H1 (cell line): ENCODE measurements around the gene NBDY. TPM values are rescaled to one million over a fixed set of nuclear protein-coding genes. Genes with fewer than 3 reads are reported as not detected.

Experiments used
- CTCF ChIA-PET: fragments of 300-600 bp; sonication (Branson Sonifier 250); formaldehyde crosslinking; loops from one replicate; lab custom pipeline; 2021; ENCODE audit not compliant: partially characterized antibody; lab: Charles Lee
- POLR2A ChIA-PET: fragments of 300-600 bp; sonication (Branson Sonifier 250); formaldehyde crosslinking; loops from one replicate; lab custom pipeline; 2021; ENCODE audit warnings: inconsistent platforms; ENCODE audit not compliant: partially characterized antibody; lab: Charles Lee
- DNase-seq, 2 experiments: peaks; one replicate each; pipeline versions ENCODE4 v3.0.0 to v3.0.0-alpha.2; 2010 to 2022; ENCODE audit warnings: low spot score in 2 of 2, low read depth in 1 of 2, mixed read lengths in 1 of 2
- FAIRE-seq: peaks from 2 replicates; lab custom pipeline; 2011; peaks lifted over from hg19 to GRCh38; lab: Jason Lieb, UNC
- H2AFZ ChIP-seq: 2 replicates; pipeline ENCODE4 v1.8.1; 2012; ENCODE audit warnings: low read length, inconsistent platforms
- H2AK5ac ChIP-seq: 2 replicates; pipeline ENCODE4 v1.6.1; 2013; ENCODE audit warnings: low read depth, low read length
- H2BK120ac ChIP-seq: replicated peaks from 2 replicates; pipeline ENCODE3; 2013; ENCODE audit warnings: low read depth, low read length, inconsistent platforms
- H2BK12ac ChIP-seq: 2 replicates; pipeline ENCODE4 v1.6.1; 2013; ENCODE audit warnings: low read depth, low read length
- H2BK15ac ChIP-seq: 2 replicates; pipeline ENCODE4 v1.6.1; 2013; ENCODE audit warnings: low read length
- H2BK20ac ChIP-seq: 2 replicates; pipeline ENCODE4 v1.6.1; 2013; ENCODE audit warnings: low read length
- H2BK5ac ChIP-seq: 2 replicates; pipeline ENCODE4 v1.6.1; 2013; ENCODE audit warnings: low read depth, low read length
- H3K14ac ChIP-seq: 2 replicates; pipeline ENCODE4 v1.6.1; 2013; ENCODE audit warnings: inconsistent platforms; ENCODE audit not compliant: insufficient read length
- H3K18ac ChIP-seq: 2 replicates; pipeline ENCODE4 v1.6.1; 2013; ENCODE audit warnings: low read length; ENCODE audit errors: extremely low read depth
- H3K23ac ChIP-seq: 2 replicates; pipeline ENCODE4 v1.6.1; 2013; ENCODE audit warnings: inconsistent platforms; ENCODE audit not compliant: insufficient read length
- H3K23me2 ChIP-seq: 2 replicates; pipeline ENCODE4 v1.6.1; 2013; ENCODE audit warnings: low read depth, low read length
- H3K27ac ChIP-seq: 2 replicates; pipeline ENCODE4 v1.6.1; 2011; ENCODE audit warnings: low read depth, low read length, inconsistent platforms
- H3K27me3 ChIP-seq, 4 experiments: replicated peaks in 1 of 4; 1 replicate in 1 of 4; 2 replicates in 3 of 4; pipeline versions ENCODE4 v1.6.1 to v1.8.1; 2011 to 2013; ENCODE audit warnings: low read length in 3 of 4, mild to moderate bottlenecking in 3 of 4, inconsistent platforms in 2 of 4, mixed read lengths in 2 of 4, moderate library complexity in 1 of 4; ENCODE audit not compliant: control insufficient read depth in 3 of 4, insufficient read depth in 3 of 4; ENCODE audit errors: extremely low read depth in 1 of 4
- H3K36me3 ChIP-seq, 4 experiments: 2 replicates each; pipeline versions ENCODE4 v1.6.1 to v1.8.1; 2011 to 2013; ENCODE audit warnings: mild to moderate bottlenecking in 4 of 4, low read length in 3 of 4, moderate library complexity in 2 of 4, control low read depth in 1 of 4, inconsistent platforms in 1 of 4; ENCODE audit not compliant: insufficient read depth in 4 of 4, control insufficient read depth in 2 of 4
- H3K4ac ChIP-seq: replicated peaks from 2 replicates; pipeline ENCODE3; 2013; ENCODE audit warnings: low read length, low read depth, mixed read lengths, inconsistent platforms; ENCODE audit not compliant: insufficient read length
- H3K4me1 ChIP-seq, 4 experiments: replicated peaks in 1 of 4; 1 replicate in 1 of 4; 2 replicates in 3 of 4; pipeline versions ENCODE4 v1.6.1 to v1.8.1; 2011 to 2013; ENCODE audit warnings: low read length in 3 of 4, inconsistent platforms in 2 of 4, mixed read lengths in 1 of 4; ENCODE audit not compliant: insufficient read depth in 4 of 4, control insufficient read depth in 3 of 4
- H3K4me2 ChIP-seq, 2 experiments: 2 replicates each; pipeline versions ENCODE4 v1.6.1 to v1.8.1; 2011 to 2013; ENCODE audit warnings: low read depth in 2 of 2, low read length in 2 of 2, control low read depth in 1 of 2, inconsistent platforms in 1 of 2, mild to moderate bottlenecking in 1 of 2; ENCODE audit not compliant: insufficient read depth in 1 of 2
- H3K4me3 ChIP-seq, 4 experiments: fragments of 200-600, 300-600 bp in 1 of 4; sonication (generic), shearing (Covaris generic), sonication (Bioruptor Twin) in 1 of 4; 2 replicates each; pipeline versions ENCODE4 v1.5.1 to v1.8.1; 2011 to 2016; ENCODE audit warnings: low read length in 4 of 4, low read depth in 3 of 4, control low read depth in 2 of 4, inconsistent platforms in 2 of 4, mild to moderate bottlenecking in 2 of 4, mixed read lengths in 1 of 4, moderate library complexity in 1 of 4; ENCODE audit not compliant: insufficient read depth in 2 of 4; ENCODE audit errors: extremely low read depth in 1 of 4
- H3K56ac ChIP-seq: replicated peaks from 2 replicates; pipeline ENCODE3; 2013; ENCODE audit warnings: low read depth, mild to moderate bottlenecking, mixed read lengths, low read length, inconsistent platforms; ENCODE audit not compliant: insufficient read length
- H3K79me1 ChIP-seq: 2 replicates; pipeline ENCODE4 v1.6.1; 2013; ENCODE audit warnings: low read depth, low read length, control low read depth
- H3K79me2 ChIP-seq, 2 experiments: 2 replicates each; pipeline versions ENCODE4 v1.6.1 to v1.8.1; 2012 to 2013; ENCODE audit warnings: low read length in 2 of 2, mild to moderate bottlenecking in 2 of 2, inconsistent platforms in 1 of 2; ENCODE audit not compliant: insufficient read depth in 2 of 2, control insufficient read depth in 1 of 2
- H3K9ac ChIP-seq, 4 experiments: replicated peaks in 1 of 4; 1 replicate in 1 of 4; 2 replicates in 3 of 4; pipeline versions ENCODE4 v1.6.1 to v1.8.1; 2011 to 2013; ENCODE audit warnings: low read depth in 3 of 4, low read length in 3 of 4, control low read depth in 2 of 4, mild to moderate bottlenecking in 2 of 4, moderate library complexity in 2 of 4, inconsistent platforms in 1 of 4; ENCODE audit errors: extremely low read depth in 1 of 4
- H3K9me3 ChIP-seq, 2 experiments: 2 replicates each; pipeline versions ENCODE4 v1.6.1 to v1.8.1; 2012 to 2013; ENCODE audit warnings: mild to moderate bottlenecking in 2 of 2, moderate library complexity in 2 of 2, control low read depth in 1 of 2, inconsistent platforms in 1 of 2, low read depth in 1 of 2, low read length in 1 of 2, mixed read lengths in 1 of 2; ENCODE audit not compliant: insufficient read depth in 2 of 2
- H4K20me1 ChIP-seq, 2 experiments: replicated peaks in 1 of 2; 2 replicates each; pipeline versions ENCODE3 to v1.8.1; 2011 to 2013; ENCODE audit warnings: inconsistent platforms in 2 of 2, low read length in 2 of 2, mild to moderate bottlenecking in 1 of 2; ENCODE audit not compliant: insufficient read depth in 2 of 2, control insufficient read depth in 1 of 2
- H4K5ac ChIP-seq: 2 replicates; pipeline ENCODE4 v1.6.1; 2013; ENCODE audit warnings: low read length, low read depth, mixed read lengths, inconsistent platforms; ENCODE audit not compliant: insufficient read length
- H4K8ac ChIP-seq: 2 replicates; pipeline ENCODE4 v1.8.0; 2013; ENCODE audit warnings: mild to moderate bottlenecking, moderate library complexity, low read length, inconsistent platforms; ENCODE audit not compliant: insufficient read depth; ENCODE audit errors: extremely low read depth
- H4K91ac ChIP-seq: replicated peaks from 2 replicates; pipeline ENCODE3; 2013; ENCODE audit warnings: low read length, mixed read lengths, inconsistent platforms; ENCODE audit not compliant: insufficient read length
- ATF2 ChIP-seq: IDR thresholded peaks from 2 replicates; pipeline ENCODE4 v1.6.1; 2012; ENCODE audit warnings: low read length, inconsistent platforms
- KDM5A ChIP-seq: fragments of 200-600 bp; IDR thresholded peaks from 2 replicates; pipeline ENCODE4 v1.7.1; 2012; ENCODE audit warnings: mild to moderate bottlenecking, low read length, inconsistent platforms, mixed read lengths
- NANOG ChIP-seq: IDR thresholded peaks from 2 replicates; pipeline ENCODE4 v1.6.1; 2011; ENCODE audit warnings: low read length, low read depth, mild to moderate bottlenecking, inconsistent platforms; ENCODE audit not compliant: insufficient read depth, poor library complexity, severe bottlenecking
- RNF2 ChIP-seq: fragments of 200-900, 300-1000 bp; sonication (generic); IDR thresholded peaks from 2 replicates; pipeline ENCODE4 v1.7.1; 2016; ENCODE audit warnings: borderline replicate concordance, low read depth, mild to moderate bottlenecking, antibody characterized with exemption, low read length; ENCODE audit not compliant: poor library complexity, severe bottlenecking; ENCODE audit errors: missing control alignments
- TEAD4 ChIP-seq: IDR thresholded peaks from 2 replicates; pipeline ENCODE4 v1.6.1; 2012; ENCODE audit warnings: low read depth, low read length, inconsistent platforms, mixed read lengths
- ZNF274 ChIP-seq: IDR thresholded peaks from 2 replicates; pipeline ENCODE4 v1.7.0; 2012; ENCODE audit warnings: low read length, borderline replicate concordance; ENCODE audit errors: extremely low read depth
- WGBS, 2 experiments: shearing (Covaris generic) in 1 of 2; methylation state at CpG; one replicate each; pipeline versions ENCODE4 v1.1.6 to v1.1.7; 2013 to 2015; ENCODE audit warnings: low lambda C conversion rate in 2 of 2, mixed read lengths in 2 of 2, inconsistent platforms in 1 of 2, low coverage in 1 of 2, missing lambda C conversion rate in 1 of 2; ENCODE audit not compliant: insufficient replicate concordance in 2 of 2, insufficient coverage in 1 of 2, insufficient read length in 1 of 2; ENCODE audit errors: extremely low coverage in 1 of 2, missing lambda C conversion rate in 1 of 2; 5-methylcytosine and 5-hydroxymethylcytosine counted together
- polyA plus RNA-seq, 7 experiments: library from polyadenylated mRNA; depleted of rRNA in 3 of 7; stranded (reverse) in 5 of 7; unstranded in 2 of 7; fragments of >200 nt in 5 of 7; fragments of 200-250 nt in 2 of 7; gene quantifications; 1 replicate in 5 of 7; 2 replicates in 1 of 7; 4 replicates in 1 of 7; pipeline versions ENCODE4 v1.2.1 to v1.2.3, GENCODE V29; 2011 to 2013; ENCODE audit warnings: missing spikeins in 2 of 7, mixed read lengths in 2 of 7
- total RNA-seq: library from RNA; stranded (reverse); fragmentation: NEBNext Ultra II Directional; extraction: Animal tissue kit (Norgen Biotek cat#: 25700); gene quantifications from 2 replicates; pipeline ENCODE4 v1.2.1, GENCODE V29; 2021

NBDY gene
- total and polyA plus RNA-seq, 2 of the 8 experiments (the other 6 are each of a cell fraction or from before 2014, with no cell fraction given): 42.3 to 57.8 TPM

DNA sequence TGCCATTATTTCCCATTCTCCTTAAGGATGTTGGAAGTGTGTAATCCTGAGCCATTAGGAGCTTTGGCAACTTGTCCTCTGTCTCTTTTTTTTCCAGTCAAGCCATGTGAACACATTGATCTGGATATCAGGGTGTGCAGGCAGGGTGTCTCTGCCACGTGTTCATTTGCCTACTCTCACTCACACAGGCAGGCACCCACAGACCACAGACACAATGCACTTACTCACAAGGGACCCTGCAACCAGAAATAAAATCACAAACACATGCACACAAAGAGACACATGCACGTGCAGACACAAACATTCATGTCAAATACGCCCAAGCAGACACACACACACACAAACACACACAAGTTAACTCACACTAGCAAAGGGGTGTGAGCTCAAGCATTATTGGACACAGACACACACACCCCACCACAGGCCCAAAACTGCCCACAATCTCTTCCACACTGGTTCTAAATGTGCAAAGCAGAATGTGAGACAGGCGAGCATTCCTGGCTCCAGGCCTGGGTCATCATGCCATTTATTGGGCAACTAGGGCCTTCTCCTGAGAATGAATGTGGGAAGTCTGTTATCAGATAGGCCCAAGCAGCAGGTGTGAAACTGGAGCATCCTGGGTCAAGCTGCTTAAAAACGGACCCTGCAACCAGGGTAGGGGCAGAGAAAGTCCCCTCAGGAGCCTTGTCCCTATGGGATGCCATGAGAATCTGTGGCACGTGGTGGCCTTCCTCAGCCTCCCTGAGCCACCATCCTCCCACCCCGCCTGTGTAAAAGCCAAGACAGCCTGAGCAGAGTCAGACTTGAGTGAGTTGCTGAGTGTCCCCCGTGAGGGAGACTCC, 63.4 kb downstream of the NBDY start:
- H3K36me3 ChIP-seq: no peaks in the 10 kb centered on the region; a peak in 1 of 8 replicates
- no peak overlapping the region for H2BK15ac ChIP-seq
- no peak overlapping the region for H3K23ac ChIP-seq
- H4K8ac ChIP-seq: no peak overlapping the region
- no peak overlapping the region for H3K4me3 ChIP-seq
- DNase-seq: no peak
- no peak overlapping the region for H3K4ac ChIP-seq
- H3K4me1 ChIP-seq: no peaks in the 10 kb centered on the region
- H4K91ac ChIP-seq: no peak overlapping the region
- POLR2A ChIA-PET: no interaction called here
- no peaks in the 10 kb centered on the region; a peak in 1 of 4 replicates for H3K79me2 ChIP-seq
- no peak overlapping the region for H3K56ac ChIP-seq
- H3K9ac ChIP-seq: no peak overlapping the region
- H2AFZ ChIP-seq: no peak overlapping the region
- no peaks in the 10 kb centered on the region for H3K9me3 ChIP-seq
- no peaks in the 10 kb centered on the region for H3K79me1 ChIP-seq
- H3K4me2 ChIP-seq: no peak overlapping the region
- H3K27ac ChIP-seq: no peak overlapping the region
- no peaks in the 10 kb centered on the region for H4K20me1 ChIP-seq
- H3K23me2 ChIP-seq: no peaks in the 10 kb centered on the region
- no peaks in the 10 kb centered on the region for H3K27me3 ChIP-seq
- WGBS, 2 experiments: 88% methylated on average over 8 of the region's 8 CpGs; no CpG with 5 or more reads in 1 of the 2 experiments
- no peak overlapping the region for H2BK12ac ChIP-seq
- H4K5ac ChIP-seq: no peak overlapping the region
- no peak overlapping the region for H2AK5ac ChIP-seq
- CTCF ChIA-PET: no interaction called here
- TF ChIP-seq ZNF274 (no peak), NANOG (no peak), ATF2 (no peak), RNF2 (no peak), TEAD4 (no peak), KDM5A (no peak)
- H2BK120ac ChIP-seq: no peak overlapping the region
- FAIRE-seq: no peak
- no peak overlapping the region for H2BK20ac ChIP-seq
- no peak overlapping the region for H3K14ac ChIP-seq
- H3K18ac ChIP-seq: no peak overlapping the region; the same call in 1 of the 2 replicates
- H2BK5ac ChIP-seq: no peak overlapping the region
